HG03095 (cell line): ENCODE measurements around the gene DMD.
"Not testable (repeated sequence)": the region's sequence is repeated elsewhere in the genome, so short reads cannot be mapped to it uniquely, and the experiment has no call there.

Experiments
- ATAC-seq: cut with Tn5 transposase; IDR thresholded peaks from one replicate; pipeline ENCODE4 v1.9.1; 2021; ENCODE audit warnings: moderate library complexity; ENCODE audit not compliant: unreplicated experiment

The DMD gene

DNA sequence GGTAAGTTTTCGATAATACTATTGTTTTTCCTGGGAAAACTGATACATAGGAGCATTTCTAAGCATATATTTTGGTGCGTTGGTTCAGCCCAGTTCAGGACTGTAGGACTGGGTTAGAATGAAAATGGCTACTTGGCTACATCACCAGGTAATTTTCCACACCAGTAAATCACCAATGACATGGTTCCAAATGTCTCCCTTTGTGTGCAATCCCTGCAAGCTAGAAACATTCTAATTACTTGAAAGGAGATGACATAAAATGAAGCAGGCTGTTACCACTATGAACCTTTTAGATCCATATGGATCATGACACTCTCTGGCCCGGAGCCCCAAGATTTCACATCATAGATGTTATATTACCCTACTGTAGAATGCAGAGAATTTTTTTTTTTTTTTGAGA lies 1562.1 kb downstream of the DMD start:
- no peak for ATAC-seq

DNA sequence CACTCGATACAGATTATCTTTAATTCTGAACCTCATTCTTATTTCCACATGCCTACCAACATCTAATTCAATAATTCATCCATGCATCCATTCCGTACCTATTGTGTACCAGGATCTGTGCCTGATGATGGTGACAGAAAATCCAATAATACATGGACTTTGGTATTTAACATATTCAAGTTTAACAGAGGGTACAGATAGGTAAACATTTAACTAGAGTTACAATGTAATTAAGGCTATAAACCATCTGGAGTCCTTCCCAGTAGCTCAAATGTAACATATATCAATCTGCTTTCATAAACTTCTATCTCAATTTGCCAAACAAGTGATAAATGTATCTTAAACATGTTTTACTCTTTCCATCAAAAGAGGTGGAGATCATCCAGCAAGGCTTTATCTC lies 1578.0 kb downstream of the DMD start:
- no peak for ATAC-seq

DNA sequence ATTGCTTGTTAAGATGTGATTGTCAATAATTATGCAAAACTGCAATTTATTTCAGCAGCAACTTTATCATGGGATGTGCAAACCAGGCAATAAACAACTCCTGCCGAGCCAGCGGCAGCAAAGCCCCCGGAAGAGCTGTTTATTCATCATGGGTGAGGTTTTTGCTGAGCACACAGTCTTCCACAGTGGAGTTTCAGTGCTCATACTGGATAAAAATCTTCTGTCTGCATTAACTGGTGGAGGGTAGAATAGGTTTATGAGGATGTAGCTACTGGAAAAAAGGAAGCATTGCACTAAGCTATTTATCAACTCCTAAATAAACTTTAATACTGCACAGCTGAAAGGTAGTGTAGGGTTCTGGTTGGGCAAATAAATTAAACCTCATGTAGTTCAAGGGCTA lies 1582.2 kb downstream of the DMD start:
- no peak for ATAC-seq

DNA sequence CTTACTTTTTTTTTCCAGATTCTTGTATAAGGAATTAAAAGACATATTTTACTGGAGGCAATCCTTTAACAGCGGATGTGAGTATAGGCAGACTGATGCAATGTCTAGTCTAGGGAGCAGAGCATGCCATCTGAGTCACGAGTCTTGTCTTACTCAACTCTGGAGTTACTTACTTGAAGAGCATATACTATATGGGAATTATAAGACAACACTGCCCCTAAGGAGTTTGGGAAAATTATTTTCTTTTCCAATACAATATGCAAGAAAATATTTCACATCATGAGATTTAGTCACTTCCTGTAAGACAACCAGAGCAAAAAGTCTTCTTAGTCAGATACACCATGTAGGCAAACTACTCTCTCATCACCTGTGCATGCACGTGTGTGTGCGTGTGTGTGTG lies 1602.2 kb downstream of the DMD start:
- ATAC-seq: no peak

DNA sequence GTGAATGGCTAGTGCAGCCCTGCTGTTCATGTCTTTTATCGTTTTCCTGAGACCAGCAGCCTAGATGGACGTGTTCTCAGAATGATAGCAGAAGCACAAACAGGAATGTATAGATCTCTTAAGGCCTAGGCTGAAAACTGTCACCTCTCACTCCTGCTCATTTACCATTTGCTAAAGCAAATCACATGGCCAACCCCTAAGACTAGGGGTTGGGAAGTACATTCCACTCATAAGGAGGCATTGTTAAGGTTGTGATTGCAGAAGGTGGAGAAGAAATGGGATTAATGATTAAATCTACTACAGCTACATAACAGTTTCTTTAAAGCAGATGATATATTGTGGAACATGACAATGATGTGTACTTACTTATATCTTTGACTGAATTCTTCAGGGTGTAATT lies 1602.7 kb downstream of the DMD start:
- ATAC-seq: no peak

DNA sequence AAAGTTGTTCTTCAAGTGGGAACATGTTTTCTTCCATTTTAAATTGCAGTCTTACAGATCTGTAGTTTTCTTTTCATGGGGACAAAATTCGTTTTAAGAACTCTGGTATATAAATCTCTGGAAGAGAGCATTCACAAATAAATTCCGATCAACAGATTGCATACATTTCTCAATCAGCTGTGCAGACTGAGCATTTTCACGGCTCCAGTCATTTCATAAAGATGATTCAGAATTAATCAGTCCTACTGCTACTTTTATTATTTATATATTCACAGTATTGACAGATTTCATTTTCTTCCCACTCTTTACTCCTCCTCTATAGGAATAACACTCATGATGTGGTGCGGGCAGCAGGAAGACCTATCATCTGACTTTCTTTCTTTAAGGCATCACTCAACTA lies 1604.6 kb downstream of the DMD start:
- no peak for ATAC-seq

DNA sequence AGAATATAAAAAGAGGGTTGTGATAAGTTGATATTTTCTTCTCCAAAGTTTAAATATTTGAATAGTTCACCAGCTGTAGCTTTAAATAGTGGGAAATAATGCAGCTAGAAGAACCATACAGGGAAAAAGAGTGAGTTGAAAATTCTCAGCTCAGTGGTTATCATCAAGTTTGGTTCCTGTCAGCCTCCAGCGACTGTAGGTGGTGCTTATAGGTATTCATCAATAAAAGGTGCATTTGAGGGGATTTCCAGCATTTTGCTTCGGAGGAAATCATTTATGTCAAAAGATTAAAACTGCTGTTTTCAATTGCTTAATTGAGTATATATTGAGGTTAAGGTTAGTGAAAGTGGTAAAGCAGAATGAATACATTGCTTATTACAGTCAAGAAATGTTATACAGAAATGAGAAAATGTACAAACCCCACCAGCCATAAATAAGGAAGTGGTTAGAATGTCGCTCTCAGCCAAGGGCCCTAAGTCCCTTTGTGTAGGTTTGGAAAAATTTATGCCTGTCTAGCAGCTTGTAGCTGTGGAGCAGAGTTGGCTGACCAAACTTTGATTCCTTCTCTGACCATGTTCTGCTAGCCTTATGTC lies 1606.6 kb downstream of the DMD start:
- peak; percentile 62 for ATAC-seq

DNA sequence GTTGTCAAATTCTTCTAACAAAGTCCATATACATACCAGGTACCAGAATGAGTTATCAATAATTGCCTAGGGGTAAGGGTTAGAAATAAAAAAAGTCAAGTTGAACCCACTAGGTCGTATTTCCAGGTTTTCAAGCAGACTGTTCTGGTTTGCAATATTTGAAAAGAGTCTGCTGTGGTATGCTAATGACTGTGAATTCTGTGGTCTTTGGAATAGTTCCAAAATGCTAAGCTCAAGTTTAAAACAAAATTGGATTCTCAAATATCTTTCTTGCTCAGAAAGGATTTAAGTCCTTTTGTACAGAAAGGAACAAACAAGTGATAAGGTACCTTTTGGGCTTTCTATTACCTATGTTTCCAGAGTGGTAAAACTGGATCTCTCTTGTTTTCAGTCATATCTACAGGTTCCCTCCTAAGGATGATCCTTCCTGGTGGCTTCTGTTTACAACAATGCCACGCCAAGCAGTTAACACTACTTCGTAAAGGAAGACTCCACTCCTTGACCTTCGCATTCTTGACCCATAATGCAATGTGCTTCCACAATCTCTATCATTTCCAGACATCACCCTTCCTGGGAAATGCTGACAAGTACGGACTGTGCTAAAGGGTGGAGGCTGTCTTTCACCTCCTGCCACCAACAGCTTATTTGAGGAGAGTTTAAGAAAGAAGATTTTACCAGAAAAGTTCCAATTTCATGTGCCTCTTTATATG lies 1607.8 kb downstream of the DMD start:
- ATAC-seq: no peak

DNA sequence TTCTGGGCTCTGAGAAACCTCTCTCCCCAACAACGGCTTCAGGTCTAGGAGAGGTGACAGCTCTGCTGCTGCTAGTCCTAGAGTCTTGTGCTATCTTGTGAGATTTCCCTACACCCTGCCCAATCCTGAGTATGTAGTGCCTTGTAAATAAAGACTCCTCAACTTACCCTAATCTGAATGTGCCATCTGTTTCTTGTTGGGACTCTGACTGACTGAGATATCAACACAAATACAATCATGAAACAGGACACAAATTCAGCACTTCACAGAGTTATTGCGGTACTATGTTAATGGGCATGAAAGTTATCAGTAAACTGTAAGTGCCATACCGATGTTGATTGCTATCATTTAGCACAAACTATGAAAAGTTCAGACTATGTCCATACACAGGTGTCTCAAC lies 1610.5 kb downstream of the DMD start:
- ATAC-seq: no peak

DNA sequence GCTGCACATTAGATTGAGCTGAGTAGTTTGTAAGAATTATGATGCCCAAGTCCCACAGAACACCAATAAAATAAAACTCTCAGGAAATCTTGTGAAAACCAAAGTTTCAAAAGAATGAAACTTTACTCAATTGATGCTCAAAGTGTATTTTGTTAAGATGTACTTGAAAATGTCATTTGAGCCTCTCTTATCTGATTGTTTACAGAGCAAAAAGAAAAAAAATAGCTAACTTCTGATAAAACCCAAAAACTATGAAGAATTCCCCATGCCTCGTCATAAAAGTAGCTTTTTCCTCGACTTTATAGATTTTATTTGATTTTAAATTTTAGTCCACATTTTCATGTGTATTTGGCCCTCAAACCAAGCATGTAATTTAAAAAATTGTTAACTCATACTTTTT lies 1618.0 kb downstream of the DMD start:
- no peak for ATAC-seq

DNA sequence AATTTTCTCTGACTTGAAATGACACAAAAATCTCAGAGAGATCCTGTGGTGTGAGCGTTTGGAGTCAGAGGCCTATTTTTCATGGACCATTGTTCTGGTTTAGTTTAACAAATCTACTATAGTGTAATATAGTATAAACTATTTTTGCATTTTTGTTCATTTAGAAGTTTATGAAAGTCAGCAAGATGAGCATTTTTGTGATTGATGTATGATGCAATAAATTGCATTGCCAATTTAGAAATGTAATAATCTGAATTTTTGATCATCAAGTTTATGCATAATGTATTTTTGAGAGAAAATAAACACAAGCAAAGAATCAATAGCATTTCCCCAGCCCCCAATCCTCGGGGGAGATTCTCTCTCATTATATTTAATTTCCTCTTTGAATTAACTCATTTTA lies 1620.0 kb downstream of the DMD start:
- ATAC-seq: no peak

DNA sequence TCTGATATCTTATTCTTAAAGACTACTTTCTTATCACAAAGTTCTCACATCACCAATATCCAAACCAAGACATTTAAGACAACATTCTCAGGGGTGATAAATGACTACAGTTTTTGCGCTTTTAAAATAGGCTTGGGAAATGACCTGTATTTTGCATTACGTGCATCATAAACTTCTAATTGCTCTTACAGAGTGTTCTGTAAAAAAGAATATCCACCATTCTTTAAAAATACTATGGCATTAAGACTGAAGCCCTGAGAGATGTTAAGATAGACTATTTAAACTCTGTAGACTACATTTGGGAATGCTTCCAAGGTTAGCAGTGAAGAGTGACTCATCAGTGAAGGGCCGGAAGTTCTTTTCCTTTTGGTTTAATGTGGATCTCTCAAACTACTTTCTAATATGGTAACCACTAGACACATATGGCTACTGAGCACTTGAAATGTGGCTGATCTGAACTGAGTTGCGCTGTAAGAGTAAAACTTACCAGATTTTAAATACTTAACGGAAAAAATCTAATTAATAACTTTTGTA lies 1620.7 kb downstream of the DMD start:
- ATAC-seq: no peak

DNA sequence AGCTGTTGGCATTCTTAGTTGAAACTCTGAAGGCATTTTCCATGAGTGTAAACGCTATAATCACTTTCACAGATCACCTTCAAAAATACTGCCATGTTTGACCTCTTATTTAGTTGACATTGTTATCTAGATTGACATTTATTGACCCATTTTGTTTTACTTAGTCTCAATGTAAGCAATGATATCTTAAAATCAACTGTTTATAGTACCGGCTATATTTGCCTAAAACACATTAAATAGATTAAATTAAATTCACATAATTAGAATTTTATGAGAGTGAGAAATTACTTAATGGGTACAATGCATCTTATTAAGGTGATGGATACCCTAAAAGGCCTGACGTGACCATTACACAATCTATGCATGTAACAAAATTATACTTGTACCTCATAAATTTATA lies 1621.8 kb downstream of the DMD start:
- ATAC-seq: no peak

DNA sequence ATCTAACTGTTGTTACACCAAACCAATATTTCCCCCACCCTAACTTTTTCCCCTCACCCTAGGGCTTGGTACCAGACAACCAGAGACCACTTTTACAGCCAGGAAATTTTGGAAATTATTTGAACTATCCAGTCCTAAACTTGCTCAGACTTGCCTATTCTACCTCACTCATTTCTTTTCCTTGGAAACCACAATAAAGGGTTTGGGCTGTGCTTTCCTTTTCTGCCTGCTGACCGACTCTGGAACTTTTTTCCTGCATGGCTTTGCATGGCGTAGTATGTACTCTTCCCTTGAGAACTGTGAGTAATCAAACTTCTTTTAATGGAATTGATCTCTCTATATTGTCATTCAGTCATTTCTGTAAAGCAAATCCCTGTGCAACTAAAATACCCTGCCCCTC lies 1623.0 kb downstream of the DMD start:
- ATAC-seq: no peak

DNA sequence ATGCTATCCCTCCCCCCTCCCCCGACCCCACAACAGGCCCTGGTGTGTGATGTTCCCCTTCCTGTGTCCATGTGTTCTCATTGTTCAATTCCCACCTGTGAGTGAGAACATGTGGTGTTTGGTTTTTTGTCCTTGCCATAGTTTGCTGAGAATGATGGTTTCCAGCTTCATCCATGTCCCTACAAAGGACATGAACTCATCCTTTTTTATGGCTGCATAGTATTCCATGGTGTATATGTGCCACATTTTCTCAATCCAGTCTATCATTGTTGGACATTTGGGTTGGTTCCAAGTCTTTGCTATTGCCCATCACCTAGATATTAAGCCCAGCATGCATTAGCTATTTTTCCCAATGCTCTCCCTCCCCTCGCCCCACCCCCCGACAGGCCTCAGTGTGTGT lies 1627.5 kb downstream of the DMD start:
- ATAC-seq: not testable (repeated sequence)

DNA sequence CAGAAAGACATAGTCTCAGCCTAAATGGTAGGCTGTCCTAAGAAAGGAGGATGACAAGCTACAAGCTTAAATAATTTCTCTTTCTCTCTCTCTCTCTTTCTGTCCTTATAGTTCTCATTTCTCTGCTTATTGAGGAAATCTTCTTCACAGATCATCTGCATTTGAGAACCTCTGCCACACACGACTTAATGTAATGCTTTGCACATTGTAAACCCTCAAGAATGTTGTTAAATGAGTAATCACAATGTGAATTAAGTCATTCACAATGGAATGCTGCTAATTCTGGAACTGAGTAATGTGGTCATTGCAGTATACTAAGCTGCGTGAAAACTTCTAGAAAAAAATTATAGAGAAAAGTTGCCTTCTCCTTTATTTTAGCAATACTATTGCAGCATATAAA lies 1630.6 kb downstream of the DMD start:
- ATAC-seq: no peak

DNA sequence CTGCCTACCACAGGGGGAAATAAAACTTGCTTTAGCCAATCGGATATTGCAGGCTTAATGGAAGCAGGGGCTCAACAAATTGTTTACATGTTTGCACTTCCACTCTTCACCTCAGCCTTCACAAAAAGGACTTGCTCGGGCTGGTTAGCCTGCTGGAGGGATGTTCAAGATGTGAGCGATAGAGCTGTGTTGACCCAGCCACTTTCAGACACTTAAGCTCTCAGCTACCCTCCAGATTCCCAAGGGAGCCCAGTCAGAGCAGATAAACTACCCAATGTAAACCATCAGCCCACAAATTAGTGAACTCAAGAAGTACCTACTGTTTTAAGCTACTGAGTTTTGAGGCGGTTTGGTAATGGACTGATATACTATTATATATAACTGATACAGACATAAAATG lies 1631.1 kb downstream of the DMD start:
- no peak for ATAC-seq

DNA sequence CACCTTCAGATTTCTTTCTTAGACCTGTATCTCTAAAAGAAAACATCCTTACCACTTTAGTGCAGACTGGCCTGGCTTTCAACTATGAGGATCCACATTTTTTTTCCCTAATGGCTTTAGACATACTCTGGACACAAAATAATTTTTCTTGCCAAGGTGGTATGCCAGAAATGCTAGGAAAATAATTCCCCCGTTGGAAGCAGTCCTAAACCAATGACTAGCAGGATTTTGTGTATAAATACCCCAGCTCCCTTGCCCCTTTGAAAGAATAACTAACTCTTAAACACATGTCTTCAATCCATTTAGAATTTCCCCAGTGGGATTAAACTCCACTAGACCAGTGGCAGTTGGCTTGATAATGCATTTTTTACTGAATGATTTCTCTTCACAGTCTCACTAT lies 1639.0 kb downstream of the DMD start:
- ATAC-seq: no peak

DNA sequence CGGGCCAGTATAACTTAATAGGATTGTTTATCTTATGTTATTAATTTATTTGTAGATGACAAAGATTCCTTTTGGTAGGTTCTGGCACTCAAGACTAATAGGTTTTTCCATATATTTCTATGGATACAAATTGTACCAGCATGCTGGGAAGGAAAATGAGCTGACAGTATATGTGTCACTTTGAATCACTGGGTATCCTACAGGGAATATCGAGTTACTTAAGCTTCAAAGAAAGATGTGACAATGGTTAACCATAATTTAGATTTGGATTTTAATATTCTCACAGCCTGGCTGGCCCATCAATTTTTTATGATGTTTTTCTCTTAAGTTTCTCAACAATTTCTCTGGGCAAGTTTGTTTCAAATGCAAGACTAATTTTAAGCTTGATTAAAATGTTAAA lies 1640.7 kb downstream of the DMD start:
- ATAC-seq: no peak

DNA sequence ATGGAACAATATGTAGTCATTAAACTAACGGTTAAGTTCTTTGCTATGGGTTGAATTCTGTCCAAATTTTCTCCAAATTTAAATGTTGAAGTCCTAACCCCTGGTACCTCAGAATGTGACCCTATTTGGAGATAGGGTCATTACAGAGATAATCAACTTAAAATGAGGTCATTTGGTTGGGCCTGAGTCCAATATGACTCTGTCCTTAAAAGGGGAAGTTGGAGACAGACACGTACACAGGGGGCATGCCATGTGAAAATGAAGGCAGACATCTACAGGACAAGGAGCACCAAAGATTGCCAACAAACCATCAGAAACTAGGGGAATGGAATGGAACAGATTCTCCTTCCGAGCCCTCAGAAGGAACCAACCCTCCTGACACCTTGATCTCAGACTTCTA lies 1647.6 kb downstream of the DMD start:
- ATAC-seq: no peak

DNA sequence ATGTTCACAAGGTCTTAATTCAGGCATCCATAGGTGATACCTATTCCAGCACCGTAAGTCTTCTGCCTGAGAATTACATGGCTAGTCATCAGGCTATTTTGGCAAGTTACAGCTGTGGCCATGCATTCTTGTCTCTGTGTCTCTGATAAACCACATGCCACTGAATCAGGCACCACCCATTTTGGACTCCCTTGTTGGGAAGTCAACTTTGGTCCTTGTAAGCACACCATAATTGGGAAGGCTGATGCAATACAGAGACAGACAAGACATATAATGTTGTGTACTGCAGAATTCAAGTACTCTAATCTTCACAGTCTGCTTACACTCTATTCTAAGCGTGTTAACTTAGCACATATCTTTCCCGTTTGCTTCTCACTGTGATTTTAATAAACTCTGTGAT lies 1655.8 kb downstream of the DMD start:
- ATAC-seq: no peak

DNA sequence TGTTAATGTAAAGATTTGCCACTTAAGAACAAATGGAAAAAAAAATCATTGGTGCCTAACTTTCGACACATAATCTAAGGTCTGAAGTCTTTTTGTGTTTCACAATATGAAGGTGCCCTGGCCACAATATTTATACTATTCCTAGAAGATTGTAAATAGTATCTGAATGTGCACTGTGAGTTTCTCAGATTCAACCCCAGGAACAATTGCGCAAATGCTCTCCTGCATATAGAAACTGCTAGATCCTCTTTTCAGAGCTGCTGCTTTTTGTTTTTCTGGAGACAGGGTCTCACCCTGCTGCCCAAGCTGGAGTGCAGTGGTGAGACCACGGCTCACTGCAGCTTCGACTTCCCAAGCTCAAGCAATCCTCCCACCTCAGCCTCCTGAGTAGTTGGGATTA lies 1659.4 kb downstream of the DMD start:
- ATAC-seq: no peak

DNA sequence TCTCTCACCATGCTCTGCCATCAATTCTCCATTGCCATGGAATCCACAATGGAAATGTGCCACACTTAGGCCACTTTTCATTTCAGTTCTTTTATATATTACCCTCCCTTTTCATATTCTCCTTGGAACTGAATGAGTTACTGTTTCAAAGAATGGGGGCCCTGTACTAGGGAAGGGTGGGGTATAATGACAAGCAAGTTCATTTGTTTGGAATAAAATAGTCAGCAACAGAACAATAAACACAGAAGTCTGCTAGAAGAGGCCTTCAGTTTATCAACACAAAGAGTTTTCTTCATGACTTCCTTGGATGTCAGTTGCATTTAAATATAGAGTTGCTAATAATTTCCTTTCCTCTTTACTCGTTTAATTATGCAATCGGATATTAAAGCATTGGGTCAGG lies 1661.2 kb downstream of the DMD start:
- ATAC-seq: no peak
